NCI-H526 (cell line): ENCODE measurements around the gene OR51T1.
"Not testable (repeated sequence)": the region's sequence is repeated elsewhere in the genome, so short reads cannot be mapped to it uniquely, and the experiment has no call there.

Experiments
- DNase-seq, 2 experiments: peaks; one replicate each; lab custom pipeline; 2025; lab: John Stamatoyannopoulos, UW

Gene OR51T1

GRCh38 chr11:4881860-4882500 lies at the start of gene OR51T1:
OR51T1 (plus strand) TSS chr11:4881900; CDS start chr11:4881900, 0 bp downstream.
- DNase-seq, result no peak

- DNase-seq, result no peak
These were observed 41.7 kb upstream of the OR51T1 start for GRCh38 chr11:4839851-4840549.

GRCh38 chr11:4848908-4849532 lies 32.7 kb upstream of the OR51T1 start, which contains the start of gene OR51S1:
OR51S1 (minus strand) TSS chr11:4849208; CDS start chr11:4849208, 0 bp downstream.
- no peak for DNase-seq

GRCh38 chr11:4851033-4851432 lies 30.7 kb upstream of the OR51T1 start:
- no peak for DNase-seq

GRCh38 chr11:4854286-4854685 lies 27.4 kb upstream of the OR51T1 start:
- DNase-seq, result not testable (repeated sequence)

- DNase-seq, result no peak
These were observed 19.1 kb upstream of the OR51T1 start for GRCh38 chr11:4862447-4863236.

GRCh38 chr11:4863876-4864275 lies 17.8 kb upstream of the OR51T1 start:
- peak; percentile 3 to 36 for DNase-seq

GRCh38 chr11:4865855-4866254 lies 15.8 kb upstream of the OR51T1 start:
- no peak for DNase-seq

GRCh38 chr11:4881188-4881587 lies 512 bp upstream of the OR51T1 start:
- DNase-seq, result no peak

GRCh38 chr11:4882543-4882942 lies 843 bp downstream of the OR51T1 start:
- no peak for DNase-seq

GRCh38 chr11:4884361-4884760 lies 2.7 kb downstream of the OR51T1 start:
- no peak for DNase-seq

- DNase-seq, result no peak
These were observed 4.5 kb downstream of the OR51T1 start for GRCh38 chr11:4886186-4886585.

- DNase-seq, result no peak
These were observed 5.9 kb downstream of the OR51T1 start for GRCh38 chr11:4887591-4887990.

- DNase-seq, result no peak
These were observed 8.6 kb downstream of the OR51T1 start for GRCh38 chr11:4890279-4890678.

GRCh38 chr11:4891996-4892640 lies 10.4 kb downstream of the OR51T1 start:
- DNase-seq, result no peak

- no peak for DNase-seq
These were observed 21.8 kb downstream of the OR51T1 start, which contains the start of gene OR51A7 for GRCh38 chr11:4903484-4903883. OR51A7 (plus strand) TSS chr11:4903783; CDS start chr11:4907370, 3,587 bp downstream.

GRCh38 chr11:4916581-4916980 lies 34.9 kb downstream of the OR51T1 start:
- DNase-seq, result no peak

GRCh38 chr11:4919250-4919649 lies 37.5 kb downstream of the OR51T1 start, which contains the start of gene OR51G2:
OR51G2 (minus strand) TSS chr11:4919350; CDS start chr11:4915663, 3,687 bp downstream.
- no peak for DNase-seq

GRCh38 chr11:4921796-4922195 lies 40.1 kb downstream of the OR51T1 start:
- DNase-seq, result no peak

- no peak for DNase-seq
These were observed 40.6 kb downstream of the OR51T1 start for GRCh38 chr11:4922304-4922703.

GRCh38 chr11:4924239-4924638 lies 42.5 kb downstream of the OR51T1 start, which contains the start of gene OR51G1:
OR51G1 (minus strand) TSS chr11:4924339; CDS start chr11:4924339, 0 bp downstream.
- DNase-seq, result no peak
